DND-41 (cell line): ENCODE measurements around the gene CENPA.

Experiments
- CTCF ChIP-seq: IDR thresholded peaks from 2 replicates; pipeline ENCODE4 v1.5.1; 2012; ENCODE audit warnings: borderline replicate concordance, low read length, moderate library complexity, mild to moderate bottlenecking; ENCODE audit not compliant: poor library complexity, severe bottlenecking; ENCODE audit errors: extremely low read depth
- EZH2 ChIP-seq: IDR thresholded peaks from 3 replicates; pipeline ENCODE4 v1.6.1; 2012; ENCODE audit warnings: borderline replicate concordance, low read depth, mild to moderate bottlenecking, moderate library complexity, low read length, inconsistent platforms; ENCODE audit not compliant: severe bottlenecking

GRCh38 chr2:26756337-26756736 lies 29.5 kb upstream of the CENPA start:
- no peak for TF ChIP-seq EZH2
- TF ChIP-seq CTCF: no peak
